HG03460 (cell line): ENCODE data around the gene RDM1.

Experiments
- ATAC-seq: cut with Tn5 transposase; IDR thresholded peaks from one replicate; pipeline ENCODE4 v1.9.1; 2021; ENCODE audit not compliant: unreplicated experiment

The RDM1 gene

GRCh38 chr17:35875072-35875799, 55.3 kb downstream of the RDM1 start:
- ATAC-seq, result no peak

GRCh38 chr17:35872196-35872980, 58.2 kb downstream of the RDM1 start:
- no peak for ATAC-seq

GRCh38 chr17:35870906-35871819, 59.4 kb downstream of the RDM1 start:
- no peak for ATAC-seq

GRCh38 chr17:35868737-35869136, 61.8 kb downstream of the RDM1 start, which contains the start of gene HEATR9:
HEATR9 (minus strand) TSS chr17:35868891; CDS start chr17:35868742, 149 bp downstream.
- ATAC-seq, result no peak
